K562 (cell line): ENCODE results near the gene URI1. TPM values are rescaled to one million over a fixed set of nuclear protein-coding genes. Genes with fewer than 3 reads are reported as not detected.

Experiments
- KDM4B ChIP-seq, 2 experiments: fragments of 450-650 bp in 1 of 2; sonication (generic) in 1 of 2; IDR thresholded peaks; 2 replicates each; pipeline ENCODE4 v1.6.1; 2016 to 2017; ENCODE audit warnings: borderline replicate concordance in 2 of 2, antibody characterized with exemption in 1 of 2, low read depth in 1 of 2, mild to moderate bottlenecking in 1 of 2
- MEIS2 ChIP-seq: fragments of 450-650 bp; IDR thresholded peaks from 2 replicates; pipeline ENCODE4 v1.6.1; 2014; ENCODE audit warnings: mild to moderate bottlenecking; ENCODE audit not compliant: partially characterized antibody
- MTA2 ChIP-seq: fragments of 450-650 bp; IDR thresholded peaks from 2 replicates; pipeline ENCODE4 v1.6.1; 2016; ENCODE audit warnings: low read depth
- NCOA2 ChIP-seq, 2 experiments: fragments of 450-650 bp; IDR thresholded peaks; 2 replicates each; pipeline ENCODE4 v1.6.1; 2018; ENCODE audit warnings: mild to moderate bottlenecking in 2 of 2, moderate library complexity in 1 of 2; ENCODE audit not compliant: partially characterized antibody in 2 of 2
- PHF8 ChIP-seq: fragments of 200-600 bp; sonication (generic); IDR thresholded peaks from 2 replicates; pipeline ENCODE4 v1.6.1; 2012; ENCODE audit warnings: mixed run types, mild to moderate bottlenecking, inconsistent platforms, low read length, moderate library complexity, borderline replicate concordance
- ZZZ3 ChIP-seq: fragments of 450-650 bp; IDR thresholded peaks from 2 replicates; pipeline ENCODE4 v1.6.1; 2016; ENCODE audit warnings: antibody characterized with exemption, mild to moderate bottlenecking, moderate library complexity
- polyA plus RNA-seq, 8 experiments: library from polyadenylated mRNA; depleted of rRNA in 4 of 8; stranded (reverse) in 5 of 8; unstranded in 3 of 8; fragments of >200 nt; fragmentation: Nextera tagmentation in 2 of 8; fragmentation: Illumina TruSeq in 1 of 8; extraction: Ambion mirVana in 2 of 8; extraction: Trizol in 1 of 8; gene quantifications; 2 replicates each; pipeline versions ENCODE4 v1.2.1 to v1.2.3, GENCODE V29; 2011 to 2014; ENCODE audit warnings: inconsistent platforms in 1 of 8, missing spikeins in 1 of 8
- total RNA-seq, 7 experiments: library from RNA; depleted of rRNA in 6 of 7; stranded (reverse); fragments of >200 nt in 6 of 7; fragmentation: Illumina TruSeq in 2 of 7; extraction: Trizol in 2 of 7; gene quantifications; 2 replicates each; pipeline versions ENCODE4 v1.2.1 to v1.2.3, GENCODE V29; 2011 to 2021; ENCODE audit warnings: low replicate concordance in 1 of 7
- TF ChIP-seq, protein P1 (sequence below): sonication (generic); formaldehyde crosslinking; IDR thresholded peaks from 2 replicates; pipeline ENCODE4 v1.8.0; 2022; ENCODE audit warnings: missing genetic modification reagents, mild to moderate bottlenecking, moderate library complexity, borderline replicate concordance
- TF ChIP-seq, protein P2 (sequence below), 2 experiments: fragments of 150-350 bp in 1 of 2; IDR thresholded peaks; 2 replicates each; pipeline ENCODE4 v1.6.1; 2012 to 2016; ENCODE audit warnings: low read depth in 2 of 2, low read length in 2 of 2, mild to moderate bottlenecking in 1 of 2, moderate library complexity in 1 of 2
- TF ChIP-seq, protein P3 (sequence below): fragments of 250-450 bp; sonication (Bioruptor Pico); IDR thresholded peaks from 2 replicates; pipeline ENCODE4 v1.8.0; 2021; ENCODE audit warnings: moderate library complexity, mild to moderate bottlenecking, inconsistent platforms
- TF ChIP-seq, protein P4 (sequence below): fragments of 200-800 bp; sonication (Bioruptor generic); IDR thresholded peaks from 2 replicates; pipeline ENCODE4 v1.6.1; 2017; ENCODE audit warnings: missing genetic modification characterization, missing compliant biosample characterization
- TF ChIP-seq, protein P5 (sequence below), 2 experiments: fragments of 450-650 bp in 1 of 2; sonication (generic) in 1 of 2; formaldehyde crosslinking in 1 of 2; IDR thresholded peaks; 2 replicates each; pipeline versions ENCODE4 v1.7.1 to v1.9.0; 2016 to 2022; ENCODE audit warnings: inconsistent platforms in 1 of 2, mild to moderate bottlenecking in 1 of 2, missing genetic modification reagents in 1 of 2

Gene URI1
- total and polyA plus RNA-seq, 9 of the 15 experiments (the other 6 are each of a cell fraction or from before 2014, with no cell fraction given), result 16.9 to 87.4 (median 63.9) TPM

DNA sequence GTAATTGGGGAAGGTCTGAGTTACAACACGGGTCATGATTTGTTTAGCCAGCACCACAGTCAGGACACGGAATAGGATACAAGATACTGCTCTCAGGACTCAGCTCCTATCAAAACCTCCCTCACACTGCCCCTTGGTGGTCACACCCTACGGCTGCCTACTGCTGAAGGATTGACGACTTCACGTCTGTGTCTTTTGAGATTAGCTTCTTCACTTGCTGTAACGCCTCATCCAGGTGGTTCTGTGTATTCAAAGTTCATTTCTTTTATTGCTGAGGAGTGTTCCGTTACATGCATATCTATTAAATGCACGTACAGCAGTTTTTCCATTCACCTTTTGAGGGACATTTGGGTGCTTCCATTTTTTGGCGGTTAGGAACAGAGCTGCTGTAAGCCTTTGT, 46.3 kb downstream of the URI1 start (continued):
- TF ChIP-seq, protein P1, sequence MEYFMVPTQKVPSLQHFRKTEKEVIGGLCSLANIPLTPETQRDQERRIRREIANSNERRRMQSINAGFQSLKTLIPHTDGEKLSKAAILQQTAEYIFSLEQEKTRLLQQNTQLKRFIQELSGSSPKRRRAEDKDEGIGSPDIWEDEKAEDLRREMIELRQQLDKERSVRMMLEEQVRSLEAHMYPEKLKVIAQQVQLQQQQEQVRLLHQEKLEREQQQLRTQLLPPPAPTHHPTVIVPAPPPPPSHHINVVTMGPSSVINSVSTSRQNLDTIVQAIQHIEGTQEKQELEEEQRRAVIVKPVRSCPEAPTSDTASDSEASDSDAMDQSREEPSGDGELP (CRISPR knock-in tag), result 0 out of 2 replicates have a peak, but pooled peaks have one; percentile 20
- TF ChIP-seq, protein P2, sequence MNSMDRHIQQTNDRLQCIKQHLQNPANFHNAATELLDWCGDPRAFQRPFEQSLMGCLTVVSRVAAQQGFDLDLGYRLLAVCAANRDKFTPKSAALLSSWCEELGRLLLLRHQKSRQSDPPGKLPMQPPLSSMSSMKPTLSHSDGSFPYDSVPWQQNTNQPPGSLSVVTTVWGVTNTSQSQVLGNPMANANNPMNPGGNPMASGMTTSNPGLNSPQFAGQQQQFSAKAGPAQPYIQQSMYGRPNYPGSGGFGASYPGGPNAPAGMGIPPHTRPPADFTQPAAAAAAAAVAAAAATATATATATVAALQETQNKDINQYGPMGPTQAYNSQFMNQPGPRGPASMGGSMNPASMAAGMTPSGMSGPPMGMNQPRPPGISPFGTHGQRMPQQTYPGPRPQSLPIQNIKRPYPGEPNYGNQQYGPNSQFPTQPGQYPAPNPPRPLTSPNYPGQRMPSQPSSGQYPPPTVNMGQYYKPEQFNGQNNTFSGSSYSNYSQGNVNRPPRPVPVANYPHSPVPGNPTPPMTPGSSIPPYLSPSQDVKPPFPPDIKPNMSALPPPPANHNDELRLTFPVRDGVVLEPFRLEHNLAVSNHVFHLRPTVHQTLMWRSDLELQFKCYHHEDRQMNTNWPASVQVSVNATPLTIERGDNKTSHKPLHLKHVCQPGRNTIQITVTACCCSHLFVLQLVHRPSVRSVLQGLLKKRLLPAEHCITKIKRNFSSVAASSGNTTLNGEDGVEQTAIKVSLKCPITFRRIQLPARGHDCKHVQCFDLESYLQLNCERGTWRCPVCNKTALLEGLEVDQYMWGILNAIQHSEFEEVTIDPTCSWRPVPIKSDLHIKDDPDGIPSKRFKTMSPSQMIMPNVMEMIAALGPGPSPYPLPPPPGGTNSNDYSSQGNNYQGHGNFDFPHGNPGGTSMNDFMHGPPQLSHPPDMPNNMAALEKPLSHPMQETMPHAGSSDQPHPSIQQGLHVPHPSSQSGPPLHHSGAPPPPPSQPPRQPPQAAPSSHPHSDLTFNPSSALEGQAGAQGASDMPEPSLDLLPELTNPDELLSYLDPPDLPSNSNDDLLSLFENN (IDR thresholded peaks at IDR 0.05; ENCODE audit: low read depth in 2 of 2, low read length in 2 of 2), result 0 out of 4 replicates have a peak, but pooled peaks of 1 of the 2 experiments have one; percentile 41
- TF ChIP-seq ZZZ3 (no peak), PHF8 (no peak), MEIS2 (peak; percentile 98), NCOA2 (IDR thresholded peaks at IDR 0.05; ENCODE audit: partially characterized antibody in 2 of 2) (no peak), MTA2 (peak; percentile 48; the same call in 1 of the 2 replicates), KDM4B (IDR thresholded peaks at IDR 0.05; ENCODE audit: borderline replicate concordance in 2 of 2, low read depth in 1 of 2) (no peak)
- TF ChIP-seq, protein P3, sequence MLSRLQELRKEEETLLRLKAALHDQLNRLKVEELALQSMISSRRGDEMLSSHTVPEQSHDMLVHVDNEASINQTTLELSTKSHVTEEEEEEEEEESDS (CRISPR knock-in tag), result no peak
- TF ChIP-seq, protein P4, sequence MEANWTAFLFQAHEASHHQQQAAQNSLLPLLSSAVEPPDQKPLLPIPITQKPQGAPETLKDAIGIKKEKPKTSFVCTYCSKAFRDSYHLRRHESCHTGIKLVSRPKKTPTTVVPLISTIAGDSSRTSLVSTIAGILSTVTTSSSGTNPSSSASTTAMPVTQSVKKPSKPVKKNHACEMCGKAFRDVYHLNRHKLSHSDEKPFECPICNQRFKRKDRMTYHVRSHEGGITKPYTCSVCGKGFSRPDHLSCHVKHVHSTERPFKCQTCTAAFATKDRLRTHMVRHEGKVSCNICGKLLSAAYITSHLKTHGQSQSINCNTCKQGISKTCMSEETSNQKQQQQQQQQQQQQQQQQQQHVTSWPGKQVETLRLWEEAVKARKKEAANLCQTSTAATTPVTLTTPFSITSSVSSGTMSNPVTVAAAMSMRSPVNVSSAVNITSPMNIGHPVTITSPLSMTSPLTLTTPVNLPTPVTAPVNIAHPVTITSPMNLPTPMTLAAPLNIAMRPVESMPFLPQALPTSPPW (CRISPR knock-in tag), result no peak
- TF ChIP-seq, protein P5, sequence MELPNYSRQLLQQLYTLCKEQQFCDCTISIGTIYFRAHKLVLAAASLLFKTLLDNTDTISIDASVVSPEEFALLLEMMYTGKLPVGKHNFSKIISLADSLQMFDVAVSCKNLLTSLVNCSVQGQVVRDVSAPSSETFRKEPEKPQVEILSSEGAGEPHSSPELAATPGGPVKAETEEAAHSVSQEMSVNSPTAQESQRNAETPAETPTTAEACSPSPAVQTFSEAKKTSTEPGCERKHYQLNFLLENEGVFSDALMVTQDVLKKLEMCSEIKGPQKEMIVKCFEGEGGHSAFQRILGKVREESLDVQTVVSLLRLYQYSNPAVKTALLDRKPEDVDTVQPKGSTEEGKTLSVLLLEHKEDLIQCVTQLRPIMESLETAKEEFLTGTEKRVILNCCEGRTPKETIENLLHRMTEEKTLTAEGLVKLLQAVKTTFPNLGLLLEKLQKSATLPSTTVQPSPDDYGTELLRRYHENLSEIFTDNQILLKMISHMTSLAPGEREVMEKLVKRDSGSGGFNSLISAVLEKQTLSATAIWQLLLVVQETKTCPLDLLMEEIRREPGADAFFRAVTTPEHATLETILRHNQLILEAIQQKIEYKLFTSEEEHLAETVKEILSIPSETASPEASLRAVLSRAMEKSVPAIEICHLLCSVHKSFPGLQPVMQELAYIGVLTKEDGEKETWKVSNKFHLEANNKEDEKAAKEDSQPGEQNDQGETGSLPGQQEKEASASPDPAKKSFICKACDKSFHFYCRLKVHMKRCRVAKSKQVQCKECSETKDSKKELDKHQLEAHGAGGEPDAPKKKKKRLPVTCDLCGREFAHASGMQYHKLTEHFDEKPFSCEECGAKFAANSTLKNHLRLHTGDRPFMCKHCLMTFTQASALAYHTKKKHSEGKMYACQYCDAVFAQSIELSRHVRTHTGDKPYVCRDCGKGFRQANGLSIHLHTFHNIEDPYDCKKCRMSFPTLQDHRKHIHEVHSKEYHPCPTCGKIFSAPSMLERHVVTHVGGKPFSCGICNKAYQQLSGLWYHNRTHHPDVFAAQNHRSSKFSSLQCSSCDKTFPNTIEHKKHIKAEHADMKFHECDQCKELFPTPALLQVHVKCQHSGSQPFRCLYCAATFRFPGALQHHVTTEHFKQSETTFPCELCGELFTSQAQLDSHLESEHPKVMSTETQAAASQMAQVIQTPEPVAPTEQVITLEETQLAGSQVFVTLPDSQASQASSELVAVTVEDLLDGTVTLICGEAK (IDR thresholded peaks at IDR 0.05), result no peak
- TF ChIP-seq, protein P5 (CRISPR knock-in tag; IDR thresholded peaks at IDR 0.05), result no peak
